NCI-H2081 (cell line): ENCODE measurements around the gene ZNF275.
"Not testable (repeated sequence)": the region's sequence is repeated elsewhere in the genome, so short reads cannot be mapped to it uniquely, and the experiment has no call there.

Source experiments
- DNase-seq, 2 experiments: peaks; one replicate each; lab custom pipeline; 2025; lab: John Stamatoyannopoulos, UW

The ZNF275 gene

GRCh38 chrX:153387987-153388721 is 54.2 kb downstream of the ZNF275 start:
- DNase-seq, result no peak

- DNase-seq, result no peak
Measured at GRCh38 chrX:153388722-153389459, 54.9 kb downstream of the ZNF275 start.

DNA sequence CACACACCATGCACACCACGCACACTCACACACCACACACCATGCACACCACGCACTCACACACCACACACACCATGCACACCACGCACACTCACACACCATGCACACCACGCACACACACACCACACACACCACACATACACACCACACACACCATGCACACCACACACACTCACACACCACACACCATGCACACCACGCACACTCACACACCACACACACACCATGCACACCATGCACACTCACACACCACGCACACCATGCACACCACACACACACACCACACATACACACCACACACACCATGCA is 55.5 kb downstream of the ZNF275 start:
- DNase-seq, result not testable (repeated sequence)

GRCh38 chrX:153392642-153393321 is 58.8 kb downstream of the ZNF275 start:
- DNase-seq, result no peak

DNA sequence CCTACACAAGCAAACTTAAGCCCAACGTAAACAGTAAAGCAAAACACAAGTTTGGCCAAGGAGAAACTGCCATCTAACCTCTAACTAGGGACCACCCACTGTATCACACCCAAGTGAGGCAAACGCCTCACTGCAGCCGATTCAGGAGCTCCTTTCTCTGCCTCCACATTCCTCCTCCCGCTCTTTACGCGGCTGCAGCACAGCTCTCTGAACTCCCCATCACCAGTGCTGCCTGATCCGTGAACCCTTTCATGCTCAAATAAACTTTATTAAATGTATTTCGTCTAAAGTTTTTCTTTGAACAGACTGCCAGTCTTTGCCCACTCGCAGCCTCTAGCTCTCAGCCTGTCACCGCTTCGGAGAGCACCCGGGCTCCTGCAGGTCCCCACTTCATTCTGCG is 60.7 kb downstream of the ZNF275 start:
- DNase-seq, result no peak

DNA sequence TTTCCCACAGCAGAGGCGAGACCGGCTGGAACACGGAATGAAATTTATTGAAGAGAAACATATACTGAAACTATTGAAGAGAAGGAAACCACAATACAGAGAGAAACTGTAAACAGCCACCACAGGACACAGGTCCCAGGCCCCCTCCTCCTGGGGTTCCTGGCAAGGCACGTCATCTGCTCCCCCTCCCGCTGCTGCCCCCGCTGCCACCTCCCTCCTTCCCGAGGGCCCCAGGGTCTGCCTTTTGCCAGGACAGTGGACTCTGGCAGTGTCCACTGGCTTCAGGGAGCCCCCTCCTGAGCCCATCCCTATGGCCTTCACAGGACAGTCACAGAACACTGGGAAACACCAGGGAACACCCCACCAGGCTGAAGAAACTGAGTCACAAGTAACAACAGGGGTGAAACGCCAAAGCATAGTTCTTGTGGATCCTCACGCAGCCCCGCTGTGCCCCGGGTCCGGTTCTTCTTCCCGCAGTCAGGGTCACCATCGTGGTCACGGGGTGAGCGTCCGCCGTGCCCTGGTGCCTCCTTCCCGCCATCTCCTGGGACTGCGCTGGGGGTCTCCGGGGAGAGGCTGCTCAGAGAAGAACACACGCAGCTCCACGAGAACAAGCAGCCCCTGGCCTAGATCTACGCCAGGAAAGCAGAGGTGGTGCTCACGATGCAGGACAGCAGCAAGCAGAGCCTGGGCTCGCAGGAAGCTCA is 61.8 kb downstream of the ZNF275 start:
- no peak for DNase-seq

DNA sequence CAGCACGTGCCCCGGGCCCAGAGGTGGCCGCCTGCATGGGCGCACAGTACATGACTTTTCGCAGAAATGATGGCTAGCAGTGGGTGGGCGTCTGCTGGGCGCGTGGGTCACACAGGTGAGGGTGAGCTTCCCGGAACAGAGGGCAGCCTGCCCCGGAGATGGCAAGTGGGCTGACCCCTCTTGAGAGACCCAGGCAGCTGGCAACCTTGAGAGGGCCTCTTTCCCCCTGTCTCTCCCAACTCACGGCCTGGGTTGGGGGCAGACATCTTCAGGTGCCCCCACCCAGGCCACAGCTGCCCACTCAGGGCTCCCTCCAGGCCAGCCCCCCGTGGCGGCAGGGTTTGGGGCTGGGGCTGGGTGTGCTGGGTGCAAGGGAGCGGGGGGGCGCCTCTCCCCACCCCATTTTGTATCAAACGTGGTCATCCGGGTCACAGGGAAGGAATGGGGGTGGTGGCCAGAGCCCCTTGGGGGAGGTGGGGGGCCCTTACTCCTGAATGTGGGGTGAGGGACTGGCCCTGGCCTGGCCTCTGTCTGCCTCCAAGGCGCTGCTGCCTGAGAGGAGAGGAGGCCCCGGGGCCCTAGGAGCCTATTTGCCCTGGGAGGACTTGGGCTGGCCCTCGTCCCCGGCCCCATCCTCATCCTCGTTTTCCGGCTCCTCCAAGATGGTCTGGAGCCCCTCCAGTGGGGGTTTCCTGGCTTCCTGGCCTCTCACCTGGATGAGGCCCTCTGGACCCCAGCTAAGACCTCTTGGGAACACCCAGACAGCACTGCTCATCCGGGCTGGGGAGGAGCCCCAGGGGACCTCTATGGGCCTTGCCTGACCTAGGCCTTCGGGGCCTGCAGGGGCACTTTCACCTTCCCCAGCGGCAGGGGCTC is 62.6 kb downstream of the ZNF275 start:
- DNase-seq, result no peak

- DNase-seq, result no peak
Measured at GRCh38 chrX:153397256-153397960, 63.5 kb downstream of the ZNF275 start.

DNA sequence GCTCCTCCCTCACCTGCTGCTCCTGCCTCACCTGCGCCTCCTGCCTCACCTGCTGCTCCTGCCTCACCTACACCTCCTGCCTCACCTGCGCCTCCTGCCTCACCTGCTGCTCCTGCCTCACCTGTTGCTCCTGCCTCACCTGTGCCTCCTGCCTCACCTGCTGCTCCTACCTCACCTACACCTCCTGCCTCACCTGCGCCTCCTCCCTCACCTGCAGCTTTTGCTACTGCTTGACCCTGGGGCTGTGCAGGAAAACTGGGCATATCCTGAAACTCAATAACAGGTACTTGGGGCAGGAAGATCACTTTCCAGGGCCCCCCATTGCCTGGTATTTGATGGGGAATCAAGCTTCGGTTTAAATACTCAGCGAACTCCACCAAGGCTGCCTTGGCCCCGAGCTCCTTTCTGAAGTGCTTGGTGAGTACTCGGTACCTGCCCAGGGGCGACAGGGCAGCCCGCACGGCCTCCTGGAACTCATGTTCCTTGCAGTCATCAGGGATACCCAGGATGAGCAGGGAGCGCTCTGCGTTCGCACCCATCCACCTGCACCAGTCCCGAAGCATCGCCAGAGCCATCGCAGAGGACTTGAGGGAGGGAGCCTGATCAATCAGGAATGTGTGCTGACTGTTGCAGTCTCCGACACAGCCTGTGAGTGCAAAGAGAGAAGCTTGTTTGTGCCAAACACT is 64.5 kb downstream of the ZNF275 start:
- DNase-seq, result no peak

- DNase-seq, result no peak
Measured at GRCh38 chrX:153400146-153401132, 66.5 kb downstream of the ZNF275 start.

- no peak for DNase-seq
Measured at GRCh38 chrX:153401133-153401764, 67.3 kb downstream of the ZNF275 start, which contains the start of gene PNMA6E. PNMA6E (minus strand) TSS chrX:153401350; CDS start chrX:153398849, 2,501 bp downstream.
